SW 1271 (cell line): Measurements from ENCODE around the gene TENT5C.

Experiments
- DNase-seq, 2 experiments: peaks; one replicate each; lab custom pipeline; 2025; lab: John Stamatoyannopoulos, UW

TENT5C gene

GRCh38 chr1:117657949-117658660 is 52.3 kb downstream of the TENT5C start:
- no peak for DNase-seq

GRCh38 chr1:117658676-117659075 is 52.8 kb downstream of the TENT5C start:
- DNase-seq, result no peak

GRCh38 chr1:117659550-117660270 is 53.9 kb downstream of the TENT5C start:
- no peak for DNase-seq

GRCh38 chr1:117660271-117660965 is 54.6 kb downstream of the TENT5C start:
- DNase-seq, result no peak

GRCh38 chr1:117661027-117661426 is 55.2 kb downstream of the TENT5C start:
- DNase-seq, result no peak

- DNase-seq, result no peak
Measured at GRCh38 chr1:117662667-117663066, 56.8 kb downstream of the TENT5C start.

GRCh38 chr1:117663156-117663902 is 57.5 kb downstream of the TENT5C start:
- DNase-seq, result no peak

- DNase-seq, result no peak
Measured at GRCh38 chr1:117664314-117664713, 58.5 kb downstream of the TENT5C start.

GRCh38 chr1:117665556-117666270 is 59.9 kb downstream of the TENT5C start:
- DNase-seq, result no peak

- DNase-seq, result no peak
Measured at GRCh38 chr1:117669572-117669971, 63.7 kb downstream of the TENT5C start.

GRCh38 chr1:117670976-117671780 is 65.3 kb downstream of the TENT5C start:
- DNase-seq, result no peak

GRCh38 chr1:117671781-117672501 is 66.1 kb downstream of the TENT5C start:
- no peak for DNase-seq

GRCh38 chr1:117672756-117673155 is 66.9 kb downstream of the TENT5C start:
- DNase-seq, result no peak

- no peak for DNase-seq
Measured at GRCh38 chr1:117673405-117673804, 67.6 kb downstream of the TENT5C start.

- DNase-seq, result no peak
Measured at GRCh38 chr1:117674521-117675400, 68.9 kb downstream of the TENT5C start.

- no peak for DNase-seq
Measured at GRCh38 chr1:117675907-117676430, 70.1 kb downstream of the TENT5C start.

- no peak for DNase-seq
Measured at GRCh38 chr1:117676615-117677130, 70.8 kb downstream of the TENT5C start.
